ENCODE measurements around the gene ALG12. TPM values are rescaled to one million over a fixed set of nuclear protein-coding genes. Genes with fewer than 3 reads are reported as not detected.

The ALG12 gene
- total RNA-seq, 1 donor from 2014 or later: 26.2 TPM

DNA sequence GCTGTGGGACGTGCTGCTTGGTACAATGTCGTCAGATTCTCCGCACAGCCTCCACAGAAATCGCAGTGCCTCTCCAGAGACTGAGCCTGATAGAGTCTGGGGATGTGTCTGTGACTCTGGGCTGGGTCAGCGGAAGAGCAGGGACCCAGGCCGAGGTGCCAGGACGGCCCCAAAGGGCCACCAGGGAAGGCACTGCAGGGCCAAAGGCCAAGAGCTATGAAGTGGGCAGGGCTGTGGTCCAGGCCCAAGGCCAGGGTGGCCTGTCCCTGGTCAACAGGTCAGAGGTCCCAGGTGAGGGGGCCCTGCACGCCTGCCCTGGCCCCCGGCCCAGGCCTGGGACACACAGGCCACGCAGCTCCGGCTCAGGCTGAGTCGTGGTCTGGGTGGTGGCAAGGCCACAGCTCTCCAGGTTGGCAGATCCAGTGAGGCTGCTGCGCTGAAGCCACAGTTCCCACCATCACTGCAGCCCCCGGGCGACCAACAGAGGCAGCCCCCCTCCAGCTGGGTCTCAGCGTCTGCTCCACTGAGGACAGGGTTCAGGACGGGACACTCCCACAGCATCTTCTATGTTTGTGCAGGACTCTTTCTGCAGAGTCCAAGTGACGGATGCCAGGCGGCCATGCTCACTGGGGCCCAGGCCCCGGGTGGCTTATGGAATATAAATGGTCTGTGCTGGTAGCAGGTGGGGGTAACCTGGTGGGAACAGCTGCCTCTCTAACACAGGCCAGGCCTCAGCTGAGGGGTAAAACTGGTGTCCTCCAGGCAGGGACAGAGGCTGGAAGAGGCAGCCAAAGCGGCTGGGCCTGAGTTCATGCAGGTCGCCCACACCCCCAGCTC is 37.6 kb upstream of the ALG12 start:
- no peak overlapping the region for H3K4me3 Mint-ChIP-seq (ENCODE audit: unreplicated experiment)
- H3K27ac Mint-ChIP-seq (ENCODE audit: unreplicated experiment): no peak overlapping the region
- H3K9me3 Mint-ChIP-seq (ENCODE audit: unreplicated experiment): no peaks in the 10 kb centered on the region
- Histone ChIP-seq H2AFZ (ENCODE audit: low read depth, low read length) (no peak overlapping the region), H3K4me2 (ENCODE audit: low read length) (no peak overlapping the region), H3K36me3 (ENCODE audit: insufficient read depth, low read length) (no peaks in the 10 kb centered on the region), H3K4me3 (ENCODE audit: insufficient read depth, low read depth, low read length) (no peak overlapping the region), H3K9ac (ENCODE audit: low read length) (no peak overlapping the region), H3K9me3 (ENCODE audit: insufficient read depth, low read depth, low read length) (no peaks in the 10 kb centered on the region), H4K20me1 (ENCODE audit: insufficient read depth, low read length) (no peaks in the 10 kb centered on the region), H3K79me2 (ENCODE audit: insufficient read depth, low read length) (peaks cover under 1% of the 10 kb centered on the region), H3K4me1 (ENCODE audit: insufficient read depth, low read length) (peaks cover 20% of the 10 kb centered on the region), H3K27me3 (ENCODE audit: insufficient read depth, low read length) (no peaks in the 10 kb centered on the region), H3K27ac (ENCODE audit: low read depth, low read length) (no peak overlapping the region)
- no peak for TF ChIP-seq EZH2 (IDR thresholded peaks at IDR 0.05; ENCODE audit: insufficient read depth, low read length)
- TF ChIP-seq, protein P1, sequence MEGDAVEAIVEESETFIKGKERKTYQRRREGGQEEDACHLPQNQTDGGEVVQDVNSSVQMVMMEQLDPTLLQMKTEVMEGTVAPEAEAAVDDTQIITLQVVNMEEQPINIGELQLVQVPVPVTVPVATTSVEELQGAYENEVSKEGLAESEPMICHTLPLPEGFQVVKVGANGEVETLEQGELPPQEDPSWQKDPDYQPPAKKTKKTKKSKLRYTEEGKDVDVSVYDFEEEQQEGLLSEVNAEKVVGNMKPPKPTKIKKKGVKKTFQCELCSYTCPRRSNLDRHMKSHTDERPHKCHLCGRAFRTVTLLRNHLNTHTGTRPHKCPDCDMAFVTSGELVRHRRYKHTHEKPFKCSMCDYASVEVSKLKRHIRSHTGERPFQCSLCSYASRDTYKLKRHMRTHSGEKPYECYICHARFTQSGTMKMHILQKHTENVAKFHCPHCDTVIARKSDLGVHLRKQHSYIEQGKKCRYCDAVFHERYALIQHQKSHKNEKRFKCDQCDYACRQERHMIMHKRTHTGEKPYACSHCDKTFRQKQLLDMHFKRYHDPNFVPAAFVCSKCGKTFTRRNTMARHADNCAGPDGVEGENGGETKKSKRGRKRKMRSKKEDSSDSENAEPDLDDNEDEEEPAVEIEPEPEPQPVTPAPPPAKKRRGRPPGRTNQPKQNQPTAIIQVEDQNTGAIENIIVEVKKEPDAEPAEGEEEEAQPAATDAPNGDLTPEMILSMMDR (IDR thresholded peaks at IDR 0.05; ENCODE audit: insufficient read depth, low read depth, low read length): no peak
- peaks cover 4% of the 10 kb centered on the region for H3K4me1 Mint-ChIP-seq (ENCODE audit: low read depth, unreplicated experiment)
- FAIRE-seq: no peak
- H3K27me3 Mint-ChIP-seq (ENCODE audit: low read depth, unreplicated experiment): peaks cover 6% of the 10 kb centered on the region
- DNase-seq (ENCODE audit: low read depth): no peak
- no peaks in the 10 kb centered on the region for H3K36me3 Mint-ChIP-seq (ENCODE audit: low read depth, unreplicated experiment)

DNA sequence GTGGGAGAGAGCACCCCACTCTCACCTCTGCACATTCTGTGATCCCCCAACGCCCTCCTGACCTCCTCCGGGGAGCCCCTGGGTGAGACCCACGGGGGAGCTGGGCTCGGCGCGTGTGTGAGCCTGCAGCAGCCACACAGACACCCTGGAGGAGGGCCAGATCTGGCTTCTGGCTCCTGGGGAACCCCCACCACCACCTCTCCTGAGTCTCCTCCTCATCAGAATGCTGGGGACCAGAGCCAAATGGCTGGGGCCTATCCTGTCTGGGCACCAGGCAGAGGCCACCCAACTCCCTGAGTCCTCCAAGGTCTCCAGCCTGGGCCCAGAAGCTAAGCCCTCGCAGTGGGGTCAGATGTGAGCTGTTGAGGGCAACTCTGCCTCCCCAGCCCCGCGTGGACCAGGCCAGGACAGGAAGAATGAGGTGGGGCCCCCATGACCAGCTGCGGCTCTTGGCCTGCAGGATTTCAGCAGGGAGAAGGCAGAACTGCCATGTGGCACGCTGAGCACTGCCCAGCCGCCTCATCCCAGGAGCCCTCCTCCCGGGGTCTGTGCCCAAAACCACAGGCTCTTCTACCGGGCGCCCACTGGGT is 36.8 kb upstream of the ALG12 start:
- peaks cover 6% of the 10 kb centered on the region for H3K27me3 Mint-ChIP-seq (ENCODE audit: low read depth, unreplicated experiment)
- H3K36me3 Mint-ChIP-seq (ENCODE audit: low read depth, unreplicated experiment): no peaks in the 10 kb centered on the region
- no peaks in the 10 kb centered on the region for H4K20me1 ChIP-seq (ENCODE audit: insufficient read depth, low read length)
- no peak overlapping the region for H3K4me3 Mint-ChIP-seq (ENCODE audit: unreplicated experiment)
- peaks cover 19% of the 10 kb centered on the region for H3K4me1 ChIP-seq (ENCODE audit: insufficient read depth, low read length)
- H3K27me3 ChIP-seq (ENCODE audit: insufficient read depth, low read length): no peaks in the 10 kb centered on the region
- H3K4me2 ChIP-seq (ENCODE audit: low read length): no peak overlapping the region
- no peaks in the 10 kb centered on the region for H3K9me3 ChIP-seq (ENCODE audit: insufficient read depth, low read depth, low read length)
- H3K36me3 ChIP-seq (ENCODE audit: insufficient read depth, low read length): no peaks in the 10 kb centered on the region
- H3K4me1 Mint-ChIP-seq (ENCODE audit: low read depth, unreplicated experiment): peaks cover 4% of the 10 kb centered on the region
- H3K9me3 Mint-ChIP-seq (ENCODE audit: unreplicated experiment): no peaks in the 10 kb centered on the region
- H3K4me3 ChIP-seq (ENCODE audit: insufficient read depth, low read depth, low read length): no peak overlapping the region
- FAIRE-seq: no peak
- no peaks in the 10 kb centered on the region for H3K79me2 ChIP-seq (ENCODE audit: insufficient read depth, low read length)
- no peak overlapping the region for H3K9ac ChIP-seq (ENCODE audit: low read length)
- no peak overlapping the region for H2AFZ ChIP-seq (ENCODE audit: low read depth, low read length)
- no peak overlapping the region for H3K27ac ChIP-seq (ENCODE audit: low read depth, low read length)
- TF ChIP-seq EZH2 (IDR thresholded peaks at IDR 0.05; ENCODE audit: insufficient read depth, low read length): no peak
- TF ChIP-seq, protein P1 (IDR thresholded peaks at IDR 0.05; ENCODE audit: insufficient read depth, low read depth, low read length): no peak
- no peak overlapping the region for H3K27ac Mint-ChIP-seq (ENCODE audit: unreplicated experiment)
- DNase-seq (ENCODE audit: low read depth): no peak

DNA sequence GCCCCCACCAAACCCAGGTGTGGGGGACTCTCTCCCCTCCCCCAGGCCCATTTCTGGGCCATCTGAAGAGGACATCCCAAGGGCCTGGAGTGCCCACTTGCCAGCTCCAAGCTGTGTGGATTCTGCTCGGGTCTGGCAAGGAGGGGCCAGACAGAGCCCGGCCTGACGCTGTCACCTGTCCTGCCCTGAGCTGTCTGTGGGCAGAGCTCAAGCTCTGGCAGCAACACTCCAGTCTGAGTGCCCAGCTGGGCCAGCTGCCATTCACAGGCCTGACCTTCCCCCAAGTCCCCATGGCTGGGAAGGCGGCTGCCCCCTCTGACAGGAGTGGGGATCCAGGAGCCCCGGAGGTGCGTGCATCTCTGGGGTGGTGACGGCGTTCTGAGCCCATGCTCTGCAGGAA is 36.1 kb upstream of the ALG12 start:
- Histone ChIP-seq H3K79me2 (ENCODE audit: insufficient read depth, low read length) (no peaks in the 10 kb centered on the region), H3K27ac (ENCODE audit: low read depth, low read length) (no peak overlapping the region), H2AFZ (ENCODE audit: low read depth, low read length) (no peak overlapping the region), H4K20me1 (ENCODE audit: insufficient read depth, low read length) (no peaks in the 10 kb centered on the region), H3K9me3 (ENCODE audit: insufficient read depth, low read depth, low read length) (no peaks in the 10 kb centered on the region), H3K36me3 (ENCODE audit: insufficient read depth, low read length) (no peaks in the 10 kb centered on the region), H3K9ac (ENCODE audit: low read length) (no peak overlapping the region), H3K4me1 (ENCODE audit: insufficient read depth, low read length) (peaks cover 12% of the 10 kb centered on the region), H3K4me3 (ENCODE audit: insufficient read depth, low read depth, low read length) (no peak overlapping the region), H3K4me2 (ENCODE audit: low read length) (no peak overlapping the region), H3K27me3 (ENCODE audit: insufficient read depth, low read length) (no peaks in the 10 kb centered on the region)
- DNase-seq (ENCODE audit: low read depth): no peak
- no peak for TF ChIP-seq EZH2 (IDR thresholded peaks at IDR 0.05; ENCODE audit: insufficient read depth, low read length)
- TF ChIP-seq, protein P1 (IDR thresholded peaks at IDR 0.05; ENCODE audit: insufficient read depth, low read depth, low read length): no peak
- H3K27ac Mint-ChIP-seq (ENCODE audit: unreplicated experiment): no peak overlapping the region
- no peak overlapping the region for H3K4me3 Mint-ChIP-seq (ENCODE audit: unreplicated experiment)
- H3K9me3 Mint-ChIP-seq (ENCODE audit: unreplicated experiment): no peaks in the 10 kb centered on the region
- H3K36me3 Mint-ChIP-seq (ENCODE audit: low read depth, unreplicated experiment): no peaks in the 10 kb centered on the region
- peaks cover 4% of the 10 kb centered on the region for H3K4me1 Mint-ChIP-seq (ENCODE audit: low read depth, unreplicated experiment)
- H3K27me3 Mint-ChIP-seq (ENCODE audit: low read depth, unreplicated experiment): peaks cover 6% of the 10 kb centered on the region
- FAIRE-seq: no peak
